Heart left ventricle (tissue), 13 donors: ENCODE data around the gene POGZ.
"Not testable (repeated sequence)": the region's sequence is repeated elsewhere in the genome, so short reads cannot be mapped to it uniquely, and the experiment has no call there.

Experiments used
- CTCF ChIP-seq, 12 donors: fragments of 200-600 bp; sonication (generic) in 4 of 12; IDR thresholded peaks; one replicate each; pipeline versions ENCODE4 v1.5.0 to v1.8.0; 2018 to 2022; ENCODE audit warnings: antibody characterized with exemption in 12 of 12, mild to moderate bottlenecking in 5 of 12
- POLR2A ChIP-seq, 2 donors: fragments of 450-650 bp; IDR thresholded peaks; one replicate each; pipeline ENCODE4 v1.6.1; 2017; ENCODE audit warnings: antibody characterized with exemption in 2 of 2, mild to moderate bottlenecking in 2 of 2, moderate library complexity in 2 of 2
- donor health status: ischemic (EF 13 %, LVEDD 7.1; RV severe dilation, severe dysfunction).
- donor health status: DM: no; HTN: yes; CAD: no.
- donor health status: DM: no; HTN: no; CAD: no.
- donor health status: ischemic (EF 25% LVEDD 6.9; RV normal size, moderate dysfunction).
- donor health status: ischemic (EF 25% LVEDD 5.7; RV mildly dilated, moderate dysfunction).
- donor health status: ischemic (EF 35%, LVEDD 5.7; RV mildly dilated, moderate dysfunction).
- donor health status: nonischemic (EF 11% LVEDD 7.7; RV severe dilation, severe dysfunction).
- donor health status: DM: yes; HTN: yes; CAD: no.
- donor health status: PGD.
- donor health status: ischemic (EF 29% LVEDD 5.4; RV normal size, mild dysfunction).
- donor health status: nonischemic (EF 23%, LVEDD 6.1; RV moderate dilation, normal function).

- TF ChIP-seq CTCF, POLR2A (IDR thresholded peaks at IDR 0.05): not testable (repeated sequence)
These were observed 68.8 kb downstream of the POGZ start for GRCh38 chr1:151390221-151391078.
